GM13977 (cell line): ENCODE measurements around the gene ROBO2.

Experiments
- DNase-seq: peaks from one replicate; pipeline ENCODE4 v3.0.0; 2012; ENCODE audit warnings: low spot score
- in situ Hi-C: fragments of 300-500 bp; cut with MboI; formaldehyde crosslinking; loops from one replicate; pipeline ENCODE4 v1.12.0; 2022; ENCODE audit warnings: low sequenced_read_pairs, low pct_unique_long_range_greater_than_20kb, mixed read lengths, inconsistent platforms; ENCODE audit not compliant: unreplicated experiment
- TF ChIP-seq, protein P1 (sequence below): IDR thresholded peaks from 2 replicates; pipeline ENCODE4 v1.5.1; 2012; ENCODE audit warnings: mild to moderate bottlenecking, control low read depth; ENCODE audit not compliant: insufficient read depth; ENCODE audit errors: extremely low read depth, missing control alignments

ROBO2 gene

GRCh38 chr3:77072232-77072631 is 32.3 kb downstream of the ROBO2 start:
- no peak for DNase-seq
- in situ Hi-C loops, result no loop called here
- TF ChIP-seq, protein P1, sequence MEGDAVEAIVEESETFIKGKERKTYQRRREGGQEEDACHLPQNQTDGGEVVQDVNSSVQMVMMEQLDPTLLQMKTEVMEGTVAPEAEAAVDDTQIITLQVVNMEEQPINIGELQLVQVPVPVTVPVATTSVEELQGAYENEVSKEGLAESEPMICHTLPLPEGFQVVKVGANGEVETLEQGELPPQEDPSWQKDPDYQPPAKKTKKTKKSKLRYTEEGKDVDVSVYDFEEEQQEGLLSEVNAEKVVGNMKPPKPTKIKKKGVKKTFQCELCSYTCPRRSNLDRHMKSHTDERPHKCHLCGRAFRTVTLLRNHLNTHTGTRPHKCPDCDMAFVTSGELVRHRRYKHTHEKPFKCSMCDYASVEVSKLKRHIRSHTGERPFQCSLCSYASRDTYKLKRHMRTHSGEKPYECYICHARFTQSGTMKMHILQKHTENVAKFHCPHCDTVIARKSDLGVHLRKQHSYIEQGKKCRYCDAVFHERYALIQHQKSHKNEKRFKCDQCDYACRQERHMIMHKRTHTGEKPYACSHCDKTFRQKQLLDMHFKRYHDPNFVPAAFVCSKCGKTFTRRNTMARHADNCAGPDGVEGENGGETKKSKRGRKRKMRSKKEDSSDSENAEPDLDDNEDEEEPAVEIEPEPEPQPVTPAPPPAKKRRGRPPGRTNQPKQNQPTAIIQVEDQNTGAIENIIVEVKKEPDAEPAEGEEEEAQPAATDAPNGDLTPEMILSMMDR, result no peak

DNA sequence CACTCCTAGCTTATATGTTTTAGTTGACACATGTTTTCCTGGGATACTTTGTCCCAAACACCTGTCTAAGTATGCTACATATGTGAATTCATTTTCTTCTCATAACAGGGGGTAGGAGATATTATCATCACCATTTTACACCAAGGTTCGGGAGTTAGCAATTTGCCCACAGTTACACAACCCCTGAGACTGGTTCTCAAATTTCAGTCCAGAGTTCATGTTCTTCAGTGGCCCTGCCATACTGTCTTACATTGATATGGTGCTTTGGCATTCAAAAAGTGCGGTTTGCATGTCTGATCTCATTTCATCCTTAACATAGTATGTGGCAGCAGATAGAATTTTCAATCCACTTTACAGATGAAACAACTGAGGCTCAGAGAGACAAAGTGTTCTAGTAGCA is 38.4 kb downstream of the ROBO2 start:
- no peak for DNase-seq
- in situ Hi-C loops, result no loop called here
- TF ChIP-seq, protein P1, result no peak

DNA sequence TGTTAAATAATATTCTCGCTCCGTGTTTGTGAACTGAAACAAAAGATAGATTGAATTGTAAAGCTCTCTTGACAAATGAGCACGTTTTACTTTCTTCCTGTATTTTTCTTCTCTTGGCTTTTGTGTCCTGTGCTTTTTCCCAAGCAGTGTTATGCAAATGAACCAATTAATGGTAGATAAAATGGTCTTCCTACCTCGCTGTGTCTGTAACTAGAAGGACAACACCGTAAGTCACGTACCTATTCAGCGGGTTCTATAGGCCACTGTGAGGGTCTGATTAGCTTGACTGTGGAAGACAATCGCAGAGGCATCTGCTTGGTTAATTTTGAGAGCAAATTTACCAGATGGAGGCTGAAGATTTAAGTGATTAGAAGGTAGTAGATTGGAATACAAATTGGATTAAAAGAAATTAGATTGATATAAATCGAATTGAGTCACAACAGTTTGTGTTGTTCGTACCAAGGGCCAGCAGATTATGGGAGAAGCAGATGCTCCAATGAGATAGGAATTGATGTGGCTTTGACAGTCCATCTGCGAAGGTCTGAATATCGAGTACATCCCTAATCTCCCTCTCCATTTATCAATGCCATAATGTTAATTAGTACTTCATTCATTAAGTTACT is 40.2 kb downstream of the ROBO2 start:
- DNase-seq, result no peak
- in situ Hi-C loops, result no loop called here
- TF ChIP-seq, protein P1, result no peak

DNA sequence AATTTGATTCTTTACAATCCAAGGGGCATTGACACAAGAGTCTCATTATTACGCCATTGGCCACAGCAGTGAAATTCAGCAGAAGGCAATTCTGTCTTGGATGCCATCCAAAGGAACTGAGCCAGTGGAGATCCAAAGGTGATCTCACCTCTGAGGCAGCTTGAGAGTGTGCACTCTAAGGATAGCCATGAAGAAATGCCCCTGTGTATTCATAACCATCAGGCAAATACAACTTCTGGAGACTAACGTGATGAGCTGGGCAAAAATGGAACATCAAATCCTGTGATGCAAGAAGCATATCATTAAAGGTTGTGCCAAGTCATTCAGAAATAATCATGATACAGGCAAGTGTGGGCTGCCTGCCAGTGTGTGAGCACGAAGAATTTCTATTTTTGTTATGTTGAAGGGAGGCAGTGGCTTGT is 41.4 kb downstream of the ROBO2 start:
- in situ Hi-C loops, result no loop called here
- DNase-seq, result no peak
- TF ChIP-seq, protein P1, result no peak

DNA sequence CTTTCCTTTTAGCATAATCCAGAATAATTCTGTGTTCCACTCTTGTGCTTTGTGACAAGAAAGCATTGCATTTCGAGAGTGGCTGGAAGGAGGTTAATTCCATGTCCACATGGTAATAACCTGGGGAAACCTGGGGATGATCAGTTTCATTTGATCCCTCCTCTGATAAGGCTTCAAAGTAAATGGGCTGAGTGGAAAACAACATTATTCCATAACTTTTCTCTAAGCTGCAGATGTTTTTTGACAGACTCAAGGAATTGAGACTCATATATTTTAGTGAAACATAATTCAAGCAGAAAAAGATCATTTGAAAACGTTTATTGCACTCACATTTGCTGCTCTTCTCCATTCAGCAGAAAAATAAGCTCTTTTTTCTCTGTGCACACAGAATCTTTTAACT is 44.6 kb downstream of the ROBO2 start:
- no peak for DNase-seq
- TF ChIP-seq, protein P1, result no peak
- in situ Hi-C loops, result no loop called here

DNA sequence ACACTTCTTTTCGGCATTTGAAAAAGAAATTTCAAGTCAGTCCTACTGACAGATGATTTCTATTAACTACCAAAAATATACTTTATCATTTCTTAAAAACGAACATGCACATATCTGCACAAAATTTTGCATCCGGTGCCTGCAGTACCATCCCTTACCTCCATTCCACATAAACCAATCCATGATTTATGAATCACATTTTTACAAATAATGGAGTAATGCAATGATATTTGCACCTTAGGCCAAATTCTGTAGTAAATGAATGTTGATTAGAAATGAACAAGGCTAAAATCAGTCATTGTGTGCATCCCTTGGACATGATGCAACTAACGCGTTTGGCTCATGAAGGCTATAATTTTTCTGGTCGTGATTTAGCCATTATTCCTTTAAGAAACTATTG is 46.5 kb downstream of the ROBO2 start:
- TF ChIP-seq, protein P1, result no peak
- DNase-seq, result no peak
- in situ Hi-C loops, result no loop called here
